KBM-7 (cell line): ENCODE results near the gene PIP5KL1.
A peak's percentile ranks its signal among the peaks of the same experiment; 100 is the strongest.

Source experiments
- DNase-seq: peaks from one replicate; pipeline ENCODE4 v3.0.0-alpha.2; 2015
- in situ Hi-C: fragments of 300-500 bp; cut with MboI; formaldehyde crosslinking; loops from 2 replicates; pipeline ENCODE4 v1.14.3; 2020; ENCODE audit warnings: low sequenced_read_pairs, low pct_unique_long_range_greater_than_20kb, mixed read lengths

PIP5KL1 gene, protein sequence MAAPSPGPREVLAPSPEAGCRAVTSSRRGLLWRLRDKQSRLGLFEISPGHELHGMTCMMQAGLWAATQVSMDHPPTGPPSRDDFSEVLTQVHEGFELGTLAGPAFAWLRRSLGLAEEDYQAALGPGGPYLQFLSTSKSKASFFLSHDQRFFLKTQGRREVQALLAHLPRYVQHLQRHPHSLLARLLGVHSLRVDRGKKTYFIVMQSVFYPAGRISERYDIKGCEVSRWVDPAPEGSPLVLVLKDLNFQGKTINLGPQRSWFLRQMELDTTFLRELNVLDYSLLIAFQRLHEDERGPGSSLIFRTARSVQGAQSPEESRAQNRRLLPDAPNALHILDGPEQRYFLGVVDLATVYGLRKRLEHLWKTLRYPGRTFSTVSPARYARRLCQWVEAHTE

DNA sequence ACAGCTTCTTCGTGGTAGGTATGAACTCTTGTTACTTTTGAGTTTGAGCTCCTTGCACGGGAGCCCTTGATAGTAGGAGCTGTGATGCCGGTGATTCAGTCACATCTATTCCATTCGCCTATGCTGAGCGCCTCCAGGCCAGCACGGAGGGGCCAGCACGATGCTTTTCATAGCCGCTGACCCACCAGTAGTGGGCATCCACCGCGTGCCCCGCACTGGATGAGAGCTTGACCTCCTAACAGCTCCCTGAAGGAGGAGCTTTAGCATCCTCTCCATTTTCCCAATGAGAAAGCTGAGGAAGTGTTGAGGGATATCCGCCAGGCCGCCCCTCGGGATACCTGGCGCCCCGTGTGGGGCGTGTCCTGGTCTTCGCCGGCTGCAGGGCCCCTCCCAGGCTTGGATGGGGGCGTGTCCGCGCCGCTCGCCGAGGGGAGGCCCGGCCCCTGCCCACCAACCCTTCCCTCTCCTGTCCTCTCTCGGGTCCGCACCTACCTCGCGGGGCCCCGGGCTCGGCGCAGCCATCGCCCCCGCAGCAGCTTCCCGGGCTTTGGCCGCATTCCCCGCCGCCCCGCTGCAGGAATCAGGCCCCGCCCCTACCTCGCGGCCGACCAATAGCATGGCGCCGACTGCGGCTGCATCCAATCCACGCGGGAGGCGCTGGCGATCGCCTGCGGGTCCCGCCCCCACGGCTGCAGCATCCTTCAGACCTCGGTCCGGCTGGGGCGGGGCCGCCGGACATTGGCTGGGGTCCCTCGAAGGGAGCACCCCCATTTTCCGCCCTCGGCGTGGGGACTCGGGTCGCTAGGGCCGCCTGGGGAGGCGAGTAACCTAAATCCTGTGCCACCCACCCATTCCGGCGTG is at the start of gene PIP5KL1:
TSS of gene PIP5KL1 (minus strand) at position 547 of the 861 bp plus-strand sequence. CDS start at position 522, 25 bp downstream.
- peak; percentile 61 for DNase-seq
- in situ Hi-C loops: no loop called here

DNA sequence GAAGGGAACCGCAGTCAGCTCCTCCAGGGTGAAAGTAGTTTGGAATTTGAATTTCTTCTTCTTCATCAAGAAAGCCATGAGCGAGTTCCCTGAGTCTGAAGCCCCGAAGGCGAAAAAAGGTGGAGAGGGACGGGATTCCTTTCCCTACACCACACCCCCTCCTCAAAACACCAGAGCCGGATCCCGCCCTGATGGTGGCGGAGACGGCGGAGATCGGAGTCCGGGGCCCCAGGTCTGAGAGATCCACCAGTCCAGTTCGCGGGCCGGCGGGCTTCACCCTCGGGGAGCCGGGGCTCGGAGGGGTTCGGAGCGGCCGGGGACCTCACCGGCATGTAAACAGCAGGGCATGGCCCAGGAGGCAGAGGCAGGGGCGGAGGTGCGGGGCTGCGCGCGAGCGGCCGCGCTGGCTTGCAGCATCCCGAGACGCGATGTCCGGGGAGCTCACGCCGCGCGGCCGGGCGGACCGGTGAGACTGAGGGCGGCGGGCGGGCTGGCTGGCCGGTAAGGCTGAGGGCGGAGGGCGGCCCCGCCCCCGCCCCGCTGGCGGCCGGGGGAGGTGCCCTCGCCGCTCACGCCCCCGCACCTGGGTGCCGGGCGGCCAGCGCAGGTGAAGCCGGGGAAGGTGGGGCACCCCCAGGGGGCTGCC is 49.6 kb upstream of the PIP5KL1 start:
- peak; percentile 30 for DNase-seq
- in situ Hi-C loops: no loop called here

DNA sequence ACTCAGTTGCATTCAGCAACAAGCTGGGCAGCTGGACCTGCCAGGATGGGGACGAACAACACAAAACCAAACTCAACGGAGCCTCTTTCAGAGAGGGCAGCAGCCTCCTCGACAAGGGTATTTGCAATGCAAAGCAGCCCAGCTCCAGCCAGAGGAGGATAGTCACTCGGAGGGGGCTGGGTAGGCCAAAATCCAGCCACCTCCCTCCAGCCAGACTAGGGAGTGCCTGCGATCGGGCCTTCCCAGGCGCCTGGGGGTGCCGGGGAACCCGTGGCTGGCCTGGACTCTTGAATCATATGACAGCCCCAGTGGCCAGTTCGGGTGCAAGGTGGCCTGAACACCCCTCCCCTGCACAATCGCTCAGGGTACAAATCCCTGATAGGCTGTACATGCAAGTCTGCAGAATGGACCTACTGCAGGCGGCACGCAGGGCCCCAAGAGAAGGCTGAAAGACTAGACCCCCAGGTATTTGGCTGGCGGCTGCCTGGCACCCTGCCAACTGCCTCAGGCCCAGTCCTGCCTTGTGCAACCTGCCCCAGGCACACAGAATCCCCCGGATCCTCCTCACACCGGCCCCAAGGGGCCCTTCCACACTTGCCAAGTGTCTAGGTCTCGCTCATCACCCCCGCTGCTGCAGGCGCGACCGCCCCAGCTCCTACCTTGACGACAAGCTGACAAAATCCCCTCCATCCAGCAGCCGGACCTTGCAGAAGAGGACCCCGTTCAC is 48.9 kb upstream of the PIP5KL1 start:
- DNase-seq: peak; percentile 50
- in situ Hi-C loops: no loop called here

- no peak for DNase-seq
- in situ Hi-C loops: no loop called here
Observed at GRCh38 chr9:127979015-127979332, 48.4 kb upstream of the PIP5KL1 start.

DNA sequence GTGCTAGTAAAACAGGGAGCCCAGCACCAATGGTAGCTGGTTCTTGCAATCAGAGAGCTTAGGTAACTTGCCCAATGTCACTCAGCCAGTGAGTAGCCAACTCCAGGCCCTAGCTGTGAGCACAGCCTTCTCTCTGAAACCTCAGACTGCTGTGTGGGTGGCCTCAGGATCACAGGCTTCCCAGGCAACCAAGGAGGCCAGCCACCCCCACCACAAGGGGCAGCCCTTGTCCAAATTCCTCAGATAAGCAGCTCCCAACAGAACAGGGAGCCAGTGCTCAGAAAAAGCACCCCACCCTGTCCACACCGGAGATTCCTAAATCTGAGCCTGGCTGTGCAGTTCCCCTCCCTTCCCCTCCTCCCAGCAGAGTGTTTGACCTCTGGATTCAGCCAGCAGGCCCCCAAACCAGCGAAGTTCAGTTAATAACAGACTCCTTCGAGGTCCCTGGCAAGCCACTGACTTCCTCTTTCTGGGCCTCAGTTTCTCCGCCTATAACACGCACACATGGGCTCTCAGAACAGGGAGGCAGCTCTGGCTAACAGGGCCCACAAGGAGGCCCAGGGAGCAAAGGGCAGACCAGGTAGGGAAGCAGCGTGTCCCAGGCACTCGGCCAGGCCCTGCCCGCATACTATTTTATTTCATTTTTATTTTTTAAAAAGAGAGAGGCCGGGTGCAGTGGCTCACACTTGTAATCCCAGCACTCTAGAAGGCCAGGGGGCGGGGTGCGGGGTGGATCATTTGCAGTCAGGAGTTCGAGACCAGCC is 47.5 kb upstream of the PIP5KL1 start:
- DNase-seq: peak; percentile 40
- in situ Hi-C loops: no loop called here

DNA sequence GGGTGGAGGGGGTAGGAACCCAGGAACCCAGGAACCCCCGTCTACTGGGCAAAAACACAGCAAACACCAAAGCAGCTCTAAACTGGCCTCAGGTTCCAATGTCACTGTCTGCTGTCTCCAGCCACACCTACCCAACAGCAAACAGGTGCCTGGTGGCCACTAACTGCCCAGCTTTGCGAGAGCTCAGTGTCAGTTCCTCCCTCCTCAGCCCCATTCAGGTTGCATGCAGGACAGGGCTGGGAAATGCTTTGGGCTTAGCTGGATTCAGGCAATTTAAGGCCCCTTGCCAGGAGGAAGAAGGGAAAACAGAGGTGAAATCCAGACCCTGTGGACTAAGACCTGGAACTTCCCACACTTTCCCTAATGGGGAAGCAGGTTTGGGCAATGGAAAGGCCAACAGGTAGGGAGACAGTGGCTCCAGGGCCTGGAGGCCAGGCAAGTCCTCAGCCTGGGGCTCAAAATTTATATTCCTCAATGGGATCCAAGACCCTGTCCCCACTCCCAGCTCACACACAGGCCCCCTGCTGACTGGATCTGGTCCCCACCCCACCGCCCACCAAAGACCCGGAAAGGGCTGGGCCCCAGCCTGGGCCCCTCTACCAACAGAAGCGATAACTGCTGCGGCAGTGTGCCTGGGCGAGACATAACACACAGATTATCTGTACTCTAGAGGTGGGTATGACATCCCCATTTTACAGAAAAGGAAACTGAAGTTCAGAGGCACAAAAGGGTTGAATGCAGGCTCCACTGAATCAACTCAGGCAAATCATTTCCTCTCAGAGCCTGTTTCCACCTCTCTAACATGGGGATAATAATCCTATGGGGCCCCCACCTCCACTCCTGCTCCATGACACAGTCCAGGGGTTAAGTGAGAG is 46.7 kb upstream of the PIP5KL1 start:
- in situ Hi-C loops: no loop called here
- DNase-seq: no peak

DNA sequence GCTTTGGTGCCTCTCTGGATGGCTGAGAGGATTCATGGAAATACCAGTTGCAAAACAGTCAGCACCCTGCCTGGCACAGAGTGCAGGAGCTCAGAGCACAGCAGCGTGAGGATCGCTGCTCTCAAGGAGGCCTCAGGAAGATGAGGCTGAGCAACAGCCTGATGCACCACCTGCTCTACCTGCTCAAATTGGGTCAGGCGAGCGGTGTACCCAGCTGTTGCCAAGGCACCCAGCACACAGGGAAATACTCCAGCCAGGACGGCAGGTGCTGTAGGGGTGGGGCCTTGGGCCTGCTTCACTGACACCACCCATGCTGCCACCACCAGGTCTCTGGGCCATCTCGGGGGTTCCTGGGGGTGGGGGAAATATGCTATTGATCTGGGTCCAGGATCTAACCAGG is 45.9 kb upstream of the PIP5KL1 start:
- no peak for DNase-seq
- in situ Hi-C loops: no loop called here

GRCh38 chr9:127975376-127976315 is 45.1 kb upstream of the PIP5KL1 start:
- DNase-seq: no peak
- in situ Hi-C loops: no loop called here

DNA sequence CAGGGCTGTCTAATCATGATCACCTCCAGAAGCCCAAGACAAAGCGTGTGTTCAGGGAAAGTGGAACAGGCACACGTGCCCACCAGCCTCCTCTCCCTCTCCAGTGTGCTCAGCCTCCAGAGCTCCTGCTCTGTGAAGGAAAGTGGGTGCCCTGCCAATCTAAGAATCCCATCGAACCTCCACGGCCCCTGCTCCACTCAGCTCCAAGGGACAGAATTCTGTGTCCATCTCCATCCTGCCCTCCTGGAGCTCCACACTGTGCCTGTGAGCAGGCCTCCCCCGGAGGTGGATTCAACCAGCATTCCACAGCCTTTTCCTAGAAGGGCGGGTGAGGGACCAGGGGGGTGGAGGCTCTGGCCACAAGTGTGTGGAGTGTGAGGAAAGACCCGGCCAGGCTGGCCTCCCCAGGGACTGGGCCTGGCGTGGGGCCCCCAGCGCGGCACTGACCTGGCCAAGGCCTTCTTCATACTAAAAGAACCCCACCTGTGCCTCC is 44.2 kb upstream of the PIP5KL1 start:
- in situ Hi-C loops: no loop called here
- DNase-seq: no peak

DNA sequence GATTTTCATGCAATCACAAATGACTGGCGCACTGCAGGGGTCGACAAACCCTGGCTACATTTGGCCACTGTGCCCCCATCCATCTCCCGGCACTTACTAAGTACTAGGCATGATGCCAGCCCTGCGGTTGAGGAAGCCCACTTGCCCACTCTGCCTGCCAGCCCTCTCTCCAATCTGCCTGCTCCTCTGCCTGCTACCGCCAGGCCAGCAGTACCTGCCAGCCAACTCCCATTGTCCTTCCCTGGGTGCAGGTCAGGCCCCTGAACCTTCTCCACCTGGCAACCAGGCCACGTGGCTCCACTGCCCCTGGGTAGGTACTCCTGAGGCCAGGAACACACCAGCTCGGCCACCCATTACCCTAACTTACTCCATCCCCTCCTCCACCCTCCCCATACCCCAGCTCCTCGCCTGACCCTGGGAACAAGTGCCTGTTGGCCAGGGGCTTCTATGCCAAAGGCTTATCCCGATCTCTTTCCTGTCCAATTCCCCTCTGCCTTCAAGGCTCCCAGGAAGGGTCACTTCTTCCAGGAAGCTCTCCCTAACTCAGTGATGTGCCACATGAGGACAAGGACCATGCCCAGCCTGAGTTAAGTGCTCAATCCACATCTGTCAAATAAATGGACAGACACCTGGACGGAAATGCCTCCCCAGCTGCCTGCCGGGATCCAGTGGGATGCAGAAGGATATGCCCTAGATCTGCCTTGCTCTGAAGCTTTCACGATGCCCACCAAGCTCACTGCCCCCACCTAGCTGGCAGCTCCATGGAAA is 43.6 kb upstream of the PIP5KL1 start:
- no peak for DNase-seq
- in situ Hi-C loops: no loop called here

DNA sequence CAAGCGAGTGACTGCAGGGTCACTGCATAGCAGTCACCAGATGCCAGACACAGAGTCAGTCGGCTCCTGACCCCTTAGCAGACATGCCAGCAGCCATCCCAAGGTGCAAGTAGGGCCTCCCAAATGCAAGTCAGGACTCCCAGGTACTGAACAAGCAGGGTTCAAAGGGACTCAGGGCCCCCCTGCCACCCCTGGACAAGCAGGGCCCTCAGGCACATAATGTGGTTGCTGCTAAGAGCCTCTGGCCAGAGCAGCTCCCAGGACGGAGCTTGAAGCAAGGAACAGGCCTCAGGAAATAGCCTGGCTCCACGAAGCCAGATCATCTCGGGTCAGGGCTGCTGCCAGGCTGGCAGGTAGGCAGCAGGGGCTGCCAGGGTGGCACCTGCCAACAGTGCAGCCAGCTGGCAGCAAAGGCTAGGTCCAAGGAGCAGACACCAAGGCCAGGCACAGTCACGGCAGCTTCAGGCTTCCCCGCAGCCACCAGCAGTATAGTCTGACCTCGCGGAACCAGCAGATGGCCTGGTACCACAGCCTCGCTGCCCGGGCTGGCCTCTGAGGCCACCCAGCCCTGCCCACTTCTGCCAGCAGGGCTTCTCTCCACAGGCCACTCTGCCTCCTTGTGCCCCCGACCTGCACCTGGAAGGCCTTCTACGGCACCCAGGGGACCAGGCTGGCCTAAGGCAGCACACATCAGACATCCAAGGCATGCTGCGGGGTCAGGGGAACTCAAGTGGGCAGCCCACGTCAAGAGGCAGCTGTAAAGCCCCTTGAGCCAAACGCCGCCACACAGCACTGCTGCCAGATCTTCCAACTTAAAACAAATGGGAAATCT is 42.8 kb upstream of the PIP5KL1 start:
- no peak for DNase-seq
- in situ Hi-C loops: no loop called here

GRCh38 chr9:127972236-127972871 is 41.8 kb upstream of the PIP5KL1 start:
- DNase-seq: no peak
- in situ Hi-C loops: no loop called here

DNA sequence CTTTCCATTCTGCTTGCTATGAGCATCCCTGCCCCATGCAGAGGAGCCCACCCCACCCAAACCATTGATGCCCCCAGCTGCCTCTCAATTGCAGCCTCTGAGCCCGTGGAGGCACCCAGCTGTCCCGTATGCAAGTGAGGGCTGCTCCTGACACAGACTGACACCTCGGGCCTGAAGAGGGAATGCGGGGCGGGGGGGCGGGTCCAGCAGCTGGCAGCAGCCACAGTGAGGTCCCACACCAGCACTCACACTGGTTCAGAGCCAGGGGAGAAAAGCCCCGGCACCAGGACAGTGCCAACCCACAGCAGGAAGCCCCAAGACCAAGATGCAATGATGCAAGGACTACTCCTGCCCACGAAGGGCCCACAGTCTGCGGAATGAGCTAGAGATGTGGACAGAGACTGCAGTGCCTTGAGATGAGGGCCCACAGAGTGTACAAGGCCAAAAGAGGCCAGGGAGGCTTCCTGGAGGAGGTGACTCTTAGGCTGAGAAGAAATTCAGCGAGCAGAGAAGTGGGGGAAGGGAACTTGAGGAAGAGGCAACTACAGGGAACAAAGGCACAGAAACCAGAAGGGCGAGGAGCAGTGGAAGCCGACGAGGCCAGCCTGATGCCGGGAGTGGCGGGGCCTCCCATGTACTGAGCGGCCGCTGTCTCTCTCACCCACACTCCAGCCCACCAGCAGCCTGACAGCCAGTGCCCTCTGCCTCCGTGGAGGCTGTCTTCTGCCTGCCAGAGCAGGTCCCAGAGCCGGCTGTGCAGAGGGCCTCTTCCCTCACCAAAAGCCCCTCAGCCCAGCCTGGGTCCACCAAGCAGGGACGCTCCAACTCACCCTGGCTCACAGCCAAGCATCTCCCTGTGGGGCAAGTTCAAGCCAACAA is 41.0 kb upstream of the PIP5KL1 start:
- in situ Hi-C loops: no loop called here
- DNase-seq: no peak
